Fibroblast of lung (primary cell): ENCODE results near the gene PTPN7. TPM values are rescaled to one million over a fixed set of nuclear protein-coding genes. Genes with fewer than 3 reads are reported as not detected.
A peak's percentile ranks its signal among the peaks of the same experiment; 100 is the strongest.

Experiments used
- DNase-seq, 2 donors: peaks; one replicate each; pipeline versions ENCODE4 v3.0.0 to v3.0.0-alpha.2; 2010; ENCODE audit warnings: low read depth in 2 of 2
- H2AFZ ChIP-seq: 2 replicates; pipeline ENCODE4 v1.5.1; 2012; ENCODE audit warnings: low read length, control low read depth, inconsistent platforms
- H3K27ac ChIP-seq: 2 replicates; pipeline ENCODE4 v1.5.1; 2011; ENCODE audit warnings: low read length, control low read depth; ENCODE audit not compliant: insufficient read depth
- H3K27me3 ChIP-seq: 2 replicates; pipeline ENCODE4 v1.5.1; 2011; ENCODE audit warnings: mild to moderate bottlenecking, low read length; ENCODE audit not compliant: control insufficient read depth, insufficient read depth
- H3K36me3 ChIP-seq: 2 replicates; pipeline ENCODE4 v1.5.1; 2011; ENCODE audit warnings: low read length; ENCODE audit not compliant: control insufficient read depth, insufficient read depth
- H3K4me1 ChIP-seq: 2 replicates; pipeline ENCODE4 v1.5.1; 2011; ENCODE audit warnings: low read length; ENCODE audit not compliant: control insufficient read depth, insufficient read depth; ENCODE audit errors: extremely low read depth
- H3K4me2 ChIP-seq: 2 replicates; pipeline ENCODE4 v1.5.1; 2011; ENCODE audit warnings: low read length, control low read depth; ENCODE audit not compliant: insufficient read depth; ENCODE audit errors: extremely low read depth
- H3K4me3 ChIP-seq, 4 experiments: fragments of 200-600 bp in 1 of 4; sonication (generic) in 1 of 4; replicated peaks in 1 of 4; 2 replicates each; pipeline ENCODE4 v1.5.1; 2011 to 2016; ENCODE audit warnings: low read length in 4 of 4, low read depth in 3 of 4, mild to moderate bottlenecking in 3 of 4, control low read depth in 2 of 4, inconsistent platforms in 1 of 4, mixed read lengths in 1 of 4; ENCODE audit not compliant: insufficient read depth in 1 of 4; ENCODE audit errors: control extremely low read depth in 1 of 4
- H3K79me2 ChIP-seq: 2 replicates; pipeline ENCODE4 v1.5.1; 2012; ENCODE audit warnings: mild to moderate bottlenecking, low read length, inconsistent platforms; ENCODE audit not compliant: control insufficient read depth, insufficient read depth
- H3K9ac ChIP-seq: 2 replicates; pipeline ENCODE4 v1.5.1; 2011; ENCODE audit warnings: mild to moderate bottlenecking, low read length, control low read depth; ENCODE audit not compliant: insufficient read depth
- H3K9me3 ChIP-seq: 2 replicates; pipeline ENCODE4 v1.5.1; 2012; ENCODE audit warnings: low read depth, low read length; ENCODE audit not compliant: control insufficient read depth, insufficient read depth
- H4K20me1 ChIP-seq: 2 replicates; pipeline ENCODE4 v1.5.1; 2011; ENCODE audit warnings: low read length; ENCODE audit not compliant: control insufficient read depth, insufficient read depth; ENCODE audit errors: extremely low read depth
- CTCF ChIP-seq, 2 donors: IDR thresholded peaks in 1 of 2; conservative IDR thresholded peaks in 1 of 2; 1 replicate in 1 of 2; 2 replicates in 1 of 2; pipeline ENCODE4 v1.5.1; 2011 to 2012; ENCODE audit warnings: low read length in 2 of 2, control low read depth in 1 of 2, inconsistent platforms in 1 of 2, low read depth in 1 of 2, mild to moderate bottlenecking in 1 of 2
- EZH2 ChIP-seq: IDR thresholded peaks from 2 replicates; pipeline ENCODE4 v1.5.1; 2012; ENCODE audit warnings: low read length, control low read depth, mild to moderate bottlenecking; ENCODE audit errors: missing control alignments
- polyA plus RNA-seq, 2 donors: library from polyadenylated mRNA; depleted of rRNA in 1 of 2; stranded (reverse) in 1 of 2; unstranded in 1 of 2; fragments of >200 nt; gene quantifications; 2 replicates each; pipeline ENCODE4 v1.2.1, GENCODE V29; 2011 to 2012; ENCODE audit warnings: missing spikeins in 1 of 2
- total RNA-seq: library from RNA; depleted of rRNA; stranded (reverse); fragments of >200 nt; gene quantifications from 2 replicates; pipeline ENCODE4 v1.2.1, GENCODE V29; 2014

Gene PTPN7
- total and polyA plus RNA-seq, 2 donors (not counting 1 experiment from before 2014, with no cell fraction given), result not detected

DNA sequence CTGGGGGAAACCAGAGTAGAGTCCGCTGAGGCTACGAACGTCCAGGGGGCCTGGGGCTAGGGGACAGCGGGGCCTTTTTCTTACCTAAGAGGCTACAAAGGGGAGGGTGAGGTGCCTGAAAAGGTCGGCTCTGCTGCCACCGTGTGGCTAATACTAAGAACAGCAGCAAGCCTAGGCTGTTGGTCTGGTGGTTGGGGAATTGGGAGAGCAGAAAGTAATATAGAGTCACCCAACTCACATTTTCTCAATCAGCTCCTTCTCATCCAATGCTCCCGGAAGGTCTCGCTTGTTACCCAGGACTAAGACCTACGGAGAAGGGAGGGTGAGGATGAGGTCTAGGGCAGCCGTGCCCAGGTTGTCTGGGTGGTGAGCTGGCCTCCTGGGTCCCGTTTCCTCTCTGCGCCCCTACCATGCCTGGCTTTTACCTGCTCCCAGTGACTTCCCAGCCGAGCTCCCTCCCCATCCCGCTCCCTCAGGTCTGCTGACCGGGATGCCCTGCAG, 25.1 kb downstream of the PTPN7 start:
- no peak overlapping the region for H3K27ac ChIP-seq

GRCh38 chr1:202134645-202135172, 25.7 kb downstream of the PTPN7 start:
- H3K4me1 ChIP-seq, result peaks cover 2% of the 10 kb centered on the region
- H3K27me3 ChIP-seq, result no peaks in the 10 kb centered on the region
- H3K9me3 ChIP-seq, result no peaks in the 10 kb centered on the region
- DNase-seq, result no peak
- no peak overlapping the region for H3K27ac ChIP-seq
- H3K4me2 ChIP-seq, result no peak overlapping the region
- TF ChIP-seq CTCF (conservative IDR thresholded peaks at IDR 0.05 in 1 of 2, IDR thresholded peaks at IDR 0.05 in 1 of 2; ENCODE audit: low read depth in 1 of 2, low read length in 2 of 2) (no peak), EZH2 (no peak)
- H3K79me2 ChIP-seq, result no peaks in the 10 kb centered on the region
- H3K9ac ChIP-seq, result no peak overlapping the region
- H3K4me3 ChIP-seq, result no peak overlapping the region
- peaks cover 7% of the 10 kb centered on the region for H3K36me3 ChIP-seq
- no peak overlapping the region for H2AFZ ChIP-seq
- H4K20me1 ChIP-seq, result no peaks in the 10 kb centered on the region

More for the DNA sequence above, 25.1 kb downstream of the PTPN7 start:
- peak; percentile 35 to 63 for DNase-seq
- Histone ChIP-seq H3K4me1 (peaks cover 2% of the 10 kb centered on the region), H2AFZ (no peak overlapping the region), H3K4me3 (no peak overlapping the region), H3K4me2 (no peak overlapping the region), H4K20me1 (no peaks in the 10 kb centered on the region), H3K9me3 (no peaks in the 10 kb centered on the region), H3K27me3 (no peaks in the 10 kb centered on the region), H3K79me2 (no peaks in the 10 kb centered on the region), H3K36me3 (peaks cover 7% of the 10 kb centered on the region), H3K9ac (no peak overlapping the region)
- TF ChIP-seq EZH2 (no peak), CTCF (conservative IDR thresholded peaks at IDR 0.05 in 1 of 2, IDR thresholded peaks at IDR 0.05 in 1 of 2; ENCODE audit: low read depth in 1 of 2, low read length in 2 of 2) (peak; percentile 78 to 90)

DNA sequence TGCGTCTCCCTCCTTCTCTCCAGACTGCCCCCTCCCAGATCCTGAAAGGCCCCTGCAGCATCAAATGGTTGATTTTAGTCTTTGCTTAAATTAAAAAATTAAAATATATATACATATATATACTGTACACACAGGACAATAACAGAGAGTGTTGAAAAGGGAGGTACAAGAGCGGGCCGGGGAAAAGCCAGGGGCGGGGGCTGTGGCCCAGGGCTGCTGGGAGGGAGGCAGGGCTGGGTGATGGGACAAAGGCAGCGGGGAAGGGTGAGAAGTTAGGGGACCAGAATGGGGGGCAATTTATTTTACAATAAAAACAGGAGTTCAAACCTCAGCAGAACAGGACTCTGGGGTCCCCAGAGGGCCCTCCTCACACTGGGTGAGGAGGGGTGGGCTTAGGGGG, 26.4 kb downstream of the PTPN7 start:
- Histone ChIP-seq H2AFZ (no peak overlapping the region), H3K27me3 (no peaks in the 10 kb centered on the region), H3K9me3 (no peaks in the 10 kb centered on the region), H4K20me1 (no peaks in the 10 kb centered on the region), H3K4me2 (no peak overlapping the region), H3K79me2 (no peaks in the 10 kb centered on the region), H3K4me1 (peaks cover 2% of the 10 kb centered on the region), H3K27ac (no peak overlapping the region), H3K9ac (no peak overlapping the region), H3K36me3 (peaks cover 7% of the 10 kb centered on the region), H3K4me3 (no peak overlapping the region)
- no peak for TF ChIP-seq CTCF (conservative IDR thresholded peaks at IDR 0.05 in 1 of 2, IDR thresholded peaks at IDR 0.05 in 1 of 2; ENCODE audit: low read depth in 1 of 2, low read length in 2 of 2)
- TF ChIP-seq EZH2, result no peak
- no peak for DNase-seq
